Activated gamma-delta T cell (primary cell): ENCODE measurements around the gene NDRG2.
A peak's percentile ranks its signal among the peaks of the same experiment; 100 is the strongest.

Source experiments
- DNase-seq: peaks from one replicate; lab custom pipeline; 2025; lab: John Stamatoyannopoulos, UW

Gene NDRG2

GRCh38 chr14:21033133-21033698 is 8.4 kb upstream of the NDRG2 start:
- DNase-seq, result no peak

- DNase-seq, result no peak
These were observed 7.7 kb upstream of the NDRG2 start for GRCh38 chr14:21032326-21033132.

GRCh38 chr14:21030531-21030930 is 5.7 kb upstream of the NDRG2 start:
- DNase-seq, result no peak

- no peak for DNase-seq
These were observed 5.1 kb upstream of the NDRG2 start, which contains the start of gene TPPP2 for GRCh38 chr14:21029917-21030316. Gene TPPP2, plus strand, starts transcription at chr14:21030217. Its CDS starts 365 bp downstream, at chr14:21030582.

GRCh38 chr14:21026988-21027315 is 2.1 kb upstream of the NDRG2 start:
- DNase-seq, result no peak

GRCh38 chr14:21026274-21026987 is 1.6 kb upstream of the NDRG2 start:
- DNase-seq, result no peak

- DNase-seq, result peak; percentile 19
These were observed 761 bp upstream of the NDRG2 start for GRCh38 chr14:21025371-21026273.

- DNase-seq, result no peak
These were observed 860 bp downstream of the NDRG2 start for GRCh38 chr14:21023817-21024584.

- DNase-seq, result no peak
These were observed 1.7 kb downstream of the NDRG2 start for GRCh38 chr14:21023174-21023573.

GRCh38 chr14:21022686-21023085 is 2.2 kb downstream of the NDRG2 start:
- DNase-seq, result no peak

GRCh38 chr14:21020977-21021545 is 3.8 kb downstream of the NDRG2 start:
- no peak for DNase-seq

GRCh38 chr14:21019366-21019765 is 5.5 kb downstream of the NDRG2 start:
- DNase-seq, result no peak

GRCh38 chr14:21018781-21019180 is 6.1 kb downstream of the NDRG2 start:
- DNase-seq, result no peak

- no peak for DNase-seq
These were observed 6.6 kb downstream of the NDRG2 start for GRCh38 chr14:21018286-21018685.

GRCh38 chr14:21017528-21018245 is 7.2 kb downstream of the NDRG2 start:
- DNase-seq, result no peak

- DNase-seq, result no peak
These were observed 8.3 kb downstream of the NDRG2 start for GRCh38 chr14:21016413-21017190.

- DNase-seq, result no peak
These were observed 9.5 kb downstream of the NDRG2 start for GRCh38 chr14:21015312-21015711.

GRCh38 chr14:21014761-21015190 is 10.1 kb downstream of the NDRG2 start:
- DNase-seq, result no peak

- no peak for DNase-seq
These were observed 13.7 kb downstream of the NDRG2 start for GRCh38 chr14:21011136-21011535.
